Upper lobe of right lung (tissue), 1 donor: ENCODE measurements around the gene CLOCK. TPM values are rescaled to one million over a fixed set of nuclear protein-coding genes. Genes with fewer than 3 reads are reported as not detected.

Experiments used
- ATAC-seq: fragments of 200-7000 bp; cut with Tn5 transposase; one replicate; pipeline ENCODE4 v1.9.1; 2020; ENCODE audit warnings: mild to moderate bottlenecking, moderate library complexity
- DNase-seq: peaks from one replicate; pipeline ENCODE4 v3.0.0-alpha.2; 2020
- H3K27ac ChIP-seq: fragments of 200-600 bp; one replicate; pipeline ENCODE4 v1.8.0; 2022
- H3K27me3 ChIP-seq: fragments of 200-600 bp; one replicate; pipeline ENCODE4 v1.8.0; 2022; ENCODE audit warnings: mild to moderate bottlenecking
- H3K36me3 ChIP-seq: fragments of 200-600 bp; one replicate; pipeline ENCODE4 v1.8.0; 2022
- H3K4me1 ChIP-seq: fragments of 200-600 bp; one replicate; pipeline ENCODE4 v1.8.0; 2022
- H3K4me3 ChIP-seq: fragments of 200-600 bp; one replicate; pipeline ENCODE4 v1.8.0; 2022; ENCODE audit warnings: mild to moderate bottlenecking
- H3K9me3 ChIP-seq: fragments of 200-600 bp; one replicate; pipeline ENCODE4 v1.8.0; 2022
- intact Hi-C: fragments of 100-400 bp; cut with DNase I; formaldehyde crosslinking; loops from one replicate; pipeline ENCODE4 v1.11.0; 2022
- total RNA-seq: library from RNA; stranded (reverse); fragmentation: NEBNext Ultra II Directional; extraction: Animal tissue kit (Norgen Biotek cat#: 25700); gene quantifications from one replicate; pipeline ENCODE4 v1.2.1, GENCODE V29; 2021
- TF ChIP-seq, protein P1 (sequence below): fragments of 200-600 bp; IDR thresholded peaks from one replicate; pipeline ENCODE4 v1.8.0; 2022; ENCODE audit warnings: antibody characterized with exemption
- donor health status: DM: no; HTN: yes; CAD: no; lungs with severe emphysema.

CLOCK gene
- total RNA-seq, 1 donor from 2014 or later = 24.2 TPM

DNA sequence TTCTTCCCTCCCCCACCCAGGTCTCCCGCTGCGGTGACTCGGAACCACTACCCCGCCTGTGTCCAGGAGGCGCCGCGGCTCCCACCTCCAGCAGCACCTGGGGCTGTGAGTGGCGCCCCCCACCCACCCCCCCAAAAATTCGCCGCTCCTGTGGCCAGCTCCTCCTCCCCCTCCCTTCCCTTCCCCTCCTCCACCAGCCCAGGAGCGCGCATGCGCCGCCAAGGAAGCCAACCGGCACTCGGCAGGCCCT is 278 bp downstream of the CLOCK start:
- DNase-seq = no peak
- Histone ChIP-seq H3K4me3 (peak overlapping the region; percentile 92), H3K27me3 (no peaks in the 10 kb centered on the region), H3K27ac (peak overlapping the region; percentile 94), H3K36me3 (no peaks in the 10 kb centered on the region), H3K9me3 (no peaks in the 10 kb centered on the region), H3K4me1 (peaks cover 13% of the 10 kb centered on the region)
- TF ChIP-seq, protein P1, sequence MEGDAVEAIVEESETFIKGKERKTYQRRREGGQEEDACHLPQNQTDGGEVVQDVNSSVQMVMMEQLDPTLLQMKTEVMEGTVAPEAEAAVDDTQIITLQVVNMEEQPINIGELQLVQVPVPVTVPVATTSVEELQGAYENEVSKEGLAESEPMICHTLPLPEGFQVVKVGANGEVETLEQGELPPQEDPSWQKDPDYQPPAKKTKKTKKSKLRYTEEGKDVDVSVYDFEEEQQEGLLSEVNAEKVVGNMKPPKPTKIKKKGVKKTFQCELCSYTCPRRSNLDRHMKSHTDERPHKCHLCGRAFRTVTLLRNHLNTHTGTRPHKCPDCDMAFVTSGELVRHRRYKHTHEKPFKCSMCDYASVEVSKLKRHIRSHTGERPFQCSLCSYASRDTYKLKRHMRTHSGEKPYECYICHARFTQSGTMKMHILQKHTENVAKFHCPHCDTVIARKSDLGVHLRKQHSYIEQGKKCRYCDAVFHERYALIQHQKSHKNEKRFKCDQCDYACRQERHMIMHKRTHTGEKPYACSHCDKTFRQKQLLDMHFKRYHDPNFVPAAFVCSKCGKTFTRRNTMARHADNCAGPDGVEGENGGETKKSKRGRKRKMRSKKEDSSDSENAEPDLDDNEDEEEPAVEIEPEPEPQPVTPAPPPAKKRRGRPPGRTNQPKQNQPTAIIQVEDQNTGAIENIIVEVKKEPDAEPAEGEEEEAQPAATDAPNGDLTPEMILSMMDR = no peak
- ATAC-seq = peak; percentile 87
- intact Hi-C loops = no loop called here

DNA sequence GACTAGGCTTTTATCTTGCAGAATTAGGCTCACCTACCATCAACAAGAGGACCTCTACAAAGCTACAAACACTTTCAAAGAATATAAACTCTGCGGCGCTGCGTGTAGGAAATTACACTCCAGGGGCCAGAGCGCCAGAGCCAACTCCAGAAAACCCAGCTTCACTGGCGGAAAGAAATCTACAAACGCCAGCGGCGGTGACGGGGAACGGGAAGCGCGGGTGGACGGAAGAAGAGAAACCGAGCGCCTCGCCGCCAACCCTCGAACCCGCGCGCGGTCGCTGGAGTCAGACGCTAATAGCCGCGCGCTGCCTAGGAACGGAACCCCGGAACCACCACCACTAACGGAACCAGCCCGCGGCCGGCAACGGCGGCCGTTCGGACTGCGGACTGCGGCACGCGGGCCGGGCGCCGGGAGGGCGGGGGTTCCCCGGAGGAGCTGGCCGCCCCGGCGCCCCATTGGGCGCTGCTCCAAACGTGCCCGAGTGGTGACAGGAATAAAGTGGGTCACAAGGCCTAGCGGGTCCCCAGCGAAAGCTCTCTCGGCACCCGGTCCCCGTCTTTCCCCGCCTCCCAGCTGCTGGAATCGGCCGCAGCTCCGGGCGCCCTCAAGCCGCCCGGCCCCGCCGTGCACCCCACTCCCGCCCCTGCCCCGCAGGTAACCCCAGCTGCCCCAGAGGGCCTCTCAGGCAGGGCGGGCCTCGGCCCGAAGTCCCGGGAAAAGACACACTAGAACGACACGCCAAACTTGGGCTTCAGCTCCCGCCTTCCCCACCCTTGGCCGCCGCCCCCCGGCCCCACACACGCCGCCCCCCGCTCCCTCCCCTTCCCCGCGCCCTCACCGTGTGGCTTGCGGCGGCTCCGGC is 836 bp downstream of the CLOCK start:
- intact Hi-C loops = no loop called here
- H3K27ac ChIP-seq = peak overlapping the region; percentile 94
- DNase-seq (peak; percentile 93), ATAC-seq (peak; percentile 86)
- H3K36me3 ChIP-seq = no peaks in the 10 kb centered on the region
- TF ChIP-seq, protein P1 = no peak
- peaks cover 13% of the 10 kb centered on the region for H3K4me1 ChIP-seq
- no peaks in the 10 kb centered on the region for H3K27me3 ChIP-seq
- peak overlapping the region; percentile 92 for H3K4me3 ChIP-seq
- no peaks in the 10 kb centered on the region for H3K9me3 ChIP-seq

DNA sequence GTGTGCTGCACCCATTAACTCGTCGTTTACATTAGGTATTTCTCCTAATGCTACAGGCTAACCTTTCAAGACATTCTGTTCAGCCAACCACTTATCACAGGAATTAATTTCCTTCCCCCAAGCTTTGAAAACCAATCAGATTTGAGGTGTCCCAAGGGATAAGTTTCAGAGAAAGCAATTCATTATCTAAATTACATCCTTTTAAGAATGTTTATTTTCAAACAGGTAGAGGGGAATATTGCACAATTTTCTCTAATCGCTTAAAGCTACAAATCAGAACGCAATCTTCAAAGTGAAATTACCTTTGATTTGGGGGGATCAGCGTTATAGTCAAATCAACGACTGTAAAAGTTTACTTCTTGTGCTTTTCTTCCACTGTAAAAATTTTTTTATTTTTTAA is 1.6 kb downstream of the CLOCK start:
- intact Hi-C loops = no loop called here
- H3K9me3 ChIP-seq = no peaks in the 10 kb centered on the region
- TF ChIP-seq, protein P1 = no peak

DNA sequence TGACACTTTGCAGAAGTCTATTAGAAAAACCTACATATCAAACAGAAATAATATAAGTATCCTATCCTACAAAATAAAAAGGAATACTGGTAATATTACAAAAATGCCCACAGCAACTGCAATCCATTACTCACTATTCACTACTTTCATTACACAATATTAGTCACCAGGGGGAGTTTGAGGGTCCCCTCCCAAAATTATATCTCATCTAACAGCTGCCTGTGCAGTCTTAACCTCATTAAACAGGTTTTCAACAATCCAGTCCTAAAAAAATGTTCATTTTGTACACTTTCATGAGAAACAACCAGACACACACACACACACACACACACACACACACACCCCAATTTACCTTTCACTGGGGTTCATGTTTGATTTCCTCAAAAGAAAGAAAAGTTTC is 2.9 kb downstream of the CLOCK start:
- intact Hi-C loops = no loop called here
- no peaks in the 10 kb centered on the region for H3K36me3 ChIP-seq
- H3K27ac ChIP-seq = no peak overlapping the region
- H3K9me3 ChIP-seq = no peaks in the 10 kb centered on the region
- no peak for DNase-seq
- peaks cover 13% of the 10 kb centered on the region for H3K4me1 ChIP-seq
- ATAC-seq = no peak
- H3K4me3 ChIP-seq = no peak overlapping the region
- H3K27me3 ChIP-seq = no peaks in the 10 kb centered on the region
- TF ChIP-seq, protein P1 = no peak

More for the DNA sequence above, 1.6 kb downstream of the CLOCK start:
- Histone ChIP-seq H3K4me3 (peak overlapping the region; percentile 92), H3K4me1 (peaks cover 13% of the 10 kb centered on the region), H3K36me3 (no peaks in the 10 kb centered on the region), H3K27me3 (no peaks in the 10 kb centered on the region), H3K27ac (peak overlapping the region; percentile 94)
- ATAC-seq (no peak), DNase-seq (no peak)

DNA sequence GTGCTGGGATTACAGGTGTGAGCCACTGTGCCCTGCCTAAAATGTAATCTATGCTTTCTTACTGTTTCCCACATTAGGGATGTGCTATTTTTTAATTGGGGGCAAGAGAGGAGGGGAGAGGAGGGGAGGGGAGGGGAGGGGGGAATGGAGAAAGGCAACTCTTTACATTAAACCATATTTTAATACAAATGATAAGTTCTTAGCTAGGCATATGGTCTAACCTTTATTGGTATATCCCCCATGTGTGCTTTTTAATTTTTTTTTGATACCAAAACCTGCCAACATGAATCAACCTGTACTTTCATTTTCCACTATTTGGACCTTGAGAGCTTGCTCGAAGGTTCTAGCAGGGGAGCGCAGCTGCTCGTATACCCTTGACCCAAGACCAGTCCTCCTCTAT is 6.4 kb downstream of the CLOCK start:
- no peaks in the 10 kb centered on the region for H3K9me3 ChIP-seq
- intact Hi-C loops = no loop called here
- TF ChIP-seq, protein P1 = no peak
- peaks cover 7% of the 10 kb centered on the region for H3K4me1 ChIP-seq
- ATAC-seq (no peak), DNase-seq (no peak)
- H3K4me3 ChIP-seq = no peak overlapping the region
- no peak overlapping the region for H3K27ac ChIP-seq
- H3K36me3 ChIP-seq = no peaks in the 10 kb centered on the region
- H3K27me3 ChIP-seq = no peaks in the 10 kb centered on the region
